ENCODE data around the gene OTUD7B. TPM values are rescaled to one million over a fixed set of nuclear protein-coding genes. Genes with fewer than 3 reads are reported as not detected.
A peak's percentile ranks its signal among the peaks of the same experiment; 100 is the strongest.
"Not testable (repeated sequence)": the region's sequence is repeated elsewhere in the genome, so short reads cannot be mapped to it uniquely, and the experiment has no call there.

Gene OTUD7B
- total RNA-seq (10 to 100 TPM; 26.4 to 28.3 TPM), polyA plus RNA-seq (1 to 10 TPM; 4.0 to 7.9 TPM)
- long read RNA-seq, donor 1: 0 reads
- long read RNA-seq, donor 2: 0 reads
- long read RNA-seq, donor 3, full-length matches to known transcripts: 3 of 3 reads
- long read RNA-seq, donor 3, partial matches to known transcripts: 0 of 3 reads
- long read RNA-seq, donor 3, other reads (novel, unspliced or antisense): 0 of 3 reads
- long read RNA-seq, donor 4, full-length matches to known transcripts: 1 of 1 reads
- long read RNA-seq, donor 4, partial matches to known transcripts: 0 of 1 reads
- long read RNA-seq, donor 4, other reads (novel, unspliced or antisense): 0 of 1 reads
- long read RNA-seq, donor 5: 0 reads

DNA sequence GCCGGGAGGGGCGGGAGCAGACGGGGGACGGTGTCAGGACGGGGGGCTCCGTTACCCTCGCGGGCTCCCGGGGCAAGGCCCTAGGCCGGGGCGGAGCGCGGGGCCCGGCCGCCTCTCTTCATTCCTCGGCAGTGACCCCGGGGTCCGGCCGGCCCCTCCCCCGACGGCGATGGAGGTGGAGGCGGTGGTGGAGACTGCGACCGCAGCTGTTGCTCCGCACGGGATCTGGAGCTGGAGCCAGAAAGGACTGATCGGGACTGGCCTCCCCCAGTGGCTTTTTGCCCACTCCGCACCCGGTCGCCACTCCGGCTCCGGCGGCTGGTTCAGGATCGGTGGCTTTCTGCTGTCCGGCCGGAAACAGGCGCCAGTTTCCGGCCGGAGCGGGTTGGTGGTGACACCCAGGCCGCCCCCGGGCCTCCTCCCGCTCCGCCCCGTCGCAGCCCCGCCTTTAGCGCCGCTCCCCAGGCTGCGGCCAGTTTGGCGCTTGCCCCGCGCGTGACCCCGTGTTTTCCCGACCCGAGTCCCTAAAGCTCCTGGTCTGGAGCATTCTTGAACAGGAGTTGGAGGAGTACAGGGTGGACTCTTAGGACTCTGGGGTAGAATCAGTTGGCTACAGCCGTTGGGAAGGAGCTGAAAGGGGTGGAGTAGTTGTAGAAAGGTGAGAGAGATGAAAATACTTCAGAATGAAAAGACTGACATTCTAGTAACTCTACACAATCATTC, at the start of gene OTUD7B:
Gene OTUD7B (minus strand): TSS at position 334 of the 723 bp plus-strand sequence. CDS start 33,216 bp downstream, outside the sequence.
- no peaks in the 10 kb centered on the region for H3K9me3 ChIP-seq (ENCODE audit: control insufficient read depth in 4 of 4, insufficient read depth in 3 of 4, low read length in 3 of 4)
- ATAC-seq (ENCODE audit: insufficient read depth, low FRiP score) (peak; percentile 95), DNase-seq (peak; percentile 92 to 95 (median 93))
- no peak for TF ChIP-seq CTCF (IDR thresholded peaks at IDR 0.05; ENCODE audit: control extremely low read depth, extremely low read depth)
- peak within 1 kb of the TSS; percentile 97 to 99 for H3K9ac ChIP-seq (ENCODE audit: insufficient read depth in 1 of 2, low read length in 2 of 2)
- H3K27ac ChIP-seq (ENCODE audit: low read depth in 1 of 2, low read length in 1 of 2): peak within 1 kb of the TSS; percentile 95 to 98
- 1% methylated on average over 47 to 59 of the region's 59 CpGs for WGBS, 2 donors
- H3K4me3 ChIP-seq: peak within 1 kb of the TSS; percentile 81
- H3K27me3 ChIP-seq (ENCODE audit: control insufficient read depth in 3 of 3, insufficient read depth in 3 of 3, low read length in 2 of 3): no peaks in the 10 kb centered on the region
- peaks cover 0 to 2% (median 0%) of the 10 kb centered on the region in 4 donors for H3K36me3 ChIP-seq (ENCODE audit: control insufficient read depth in 4 of 4, insufficient read depth in 4 of 4, low read length in 4 of 4)
- H3K4me1 ChIP-seq (ENCODE audit: control insufficient read depth in 5 of 5, insufficient read depth in 5 of 5, low read length in 5 of 5): peaks cover 0 to 19% (median 15%) of the 10 kb centered on the region in 5 donors

GRCh38 chr1:150060260-150060659, 49.7 kb upstream of the OTUD7B start:
- DNase-seq (no peak), ATAC-seq (ENCODE audit: insufficient read depth, low FRiP score) (no peak)
- 83 to 92% methylated on average over 4 of the region's 4 CpGs for WGBS, 2 donors
- H3K4me3 ChIP-seq: no peak overlapping the region
- H3K9ac ChIP-seq (ENCODE audit: insufficient read depth in 1 of 2, low read length in 2 of 2): no peak overlapping the region
- no peak for TF ChIP-seq CTCF (IDR thresholded peaks at IDR 0.05; ENCODE audit: control extremely low read depth, extremely low read depth)
- H3K4me1 ChIP-seq (ENCODE audit: control insufficient read depth in 5 of 5, insufficient read depth in 5 of 5, low read length in 5 of 5): peaks cover 0 to 9% (median under 1%) of the 10 kb centered on the region in 5 donors
- no peaks in the 10 kb centered on the region for H3K36me3 ChIP-seq (ENCODE audit: control insufficient read depth in 4 of 4, insufficient read depth in 4 of 4, low read length in 4 of 4)
- H3K27ac ChIP-seq (ENCODE audit: low read depth in 1 of 2, low read length in 1 of 2): no peak overlapping the region
- H3K27me3 ChIP-seq (ENCODE audit: control insufficient read depth in 3 of 3, insufficient read depth in 3 of 3, low read length in 2 of 3): no peaks in the 10 kb centered on the region
- no peaks in the 10 kb centered on the region for H3K9me3 ChIP-seq (ENCODE audit: control insufficient read depth in 4 of 4, insufficient read depth in 3 of 4, low read length in 3 of 4)

DNA sequence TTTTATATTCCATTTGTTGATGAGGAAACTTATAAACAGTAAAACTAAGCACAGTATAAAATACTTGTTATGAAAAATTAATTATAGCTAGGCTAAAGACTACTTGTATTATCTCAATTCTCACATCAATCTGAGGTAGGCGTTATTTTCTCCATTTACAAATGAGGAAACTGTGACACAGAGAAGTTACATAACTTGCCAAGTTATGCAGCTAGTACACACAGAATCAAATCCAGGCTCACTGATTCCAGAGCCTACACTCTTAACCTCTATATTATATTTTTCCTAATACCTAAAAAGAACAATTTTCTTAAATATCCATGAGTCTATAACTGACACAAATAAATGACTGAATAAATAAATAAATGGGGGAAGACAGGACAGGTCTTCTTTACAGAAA, 45.9 kb upstream of the OTUD7B start:
- peaks cover 0 to 6% (median 0%) of the 10 kb centered on the region in 5 donors for H3K4me1 ChIP-seq (ENCODE audit: control insufficient read depth in 5 of 5, insufficient read depth in 5 of 5, low read length in 5 of 5)
- no peaks in the 10 kb centered on the region for H3K9me3 ChIP-seq (ENCODE audit: control insufficient read depth in 4 of 4, insufficient read depth in 3 of 4, low read length in 3 of 4)
- H3K36me3 ChIP-seq (ENCODE audit: control insufficient read depth in 4 of 4, insufficient read depth in 4 of 4, low read length in 4 of 4): no peaks in the 10 kb centered on the region
- no peak for ATAC-seq (ENCODE audit: insufficient read depth, low FRiP score)
- no peak for TF ChIP-seq CTCF (IDR thresholded peaks at IDR 0.05; ENCODE audit: control extremely low read depth, extremely low read depth)
- WGBS, 2 donors: 41 to 52% methylated on average over 1 of the region's 1 CpG
- no peak overlapping the region for H3K27ac ChIP-seq (ENCODE audit: low read depth in 1 of 2, low read length in 1 of 2)
- no peak for DNase-seq
- no peak overlapping the region for H3K9ac ChIP-seq (ENCODE audit: insufficient read depth in 1 of 2, low read length in 2 of 2)
- no peaks in the 10 kb centered on the region for H3K27me3 ChIP-seq (ENCODE audit: control insufficient read depth in 3 of 3, insufficient read depth in 3 of 3, low read length in 2 of 3)
- H3K4me3 ChIP-seq: no peak overlapping the region

DNA sequence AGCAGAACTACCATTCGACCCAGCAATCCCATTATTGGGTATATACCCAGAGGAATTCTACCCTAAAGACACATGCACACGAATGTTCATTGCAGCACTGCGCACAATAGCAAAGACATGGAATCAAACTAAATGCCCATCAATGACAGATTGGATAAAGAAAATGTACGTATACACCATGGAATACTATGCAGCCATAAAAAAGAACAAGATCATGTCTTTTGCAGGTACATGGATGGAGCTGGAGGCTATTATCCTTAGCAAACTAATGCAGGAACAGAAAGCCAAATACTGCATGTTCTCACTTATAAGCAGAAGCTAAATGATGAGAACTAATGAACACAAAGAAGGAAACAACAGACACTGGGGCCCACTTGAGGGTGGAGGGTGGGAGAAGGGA, 45.0 kb upstream of the OTUD7B start:
- not testable (repeated sequence) for ATAC-seq (ENCODE audit: insufficient read depth, low FRiP score); H3K9ac ChIP-seq (ENCODE audit: insufficient read depth in 1 of 2, low read length in 2 of 2); H3K4me1 ChIP-seq (ENCODE audit: control insufficient read depth in 5 of 5, insufficient read depth in 5 of 5, low read length in 5 of 5); H3K4me3 ChIP-seq; H3K36me3 ChIP-seq (ENCODE audit: control insufficient read depth in 4 of 4, insufficient read depth in 4 of 4, low read length in 4 of 4); H3K9me3 ChIP-seq (ENCODE audit: control insufficient read depth in 4 of 4, insufficient read depth in 3 of 4, low read length in 3 of 4); H3K27ac ChIP-seq (ENCODE audit: low read depth in 1 of 2, low read length in 1 of 2); DNase-seq; H3K27me3 ChIP-seq (ENCODE audit: control insufficient read depth in 3 of 3, insufficient read depth in 3 of 3, low read length in 2 of 3)
- WGBS, 2 donors: 87 to 96% methylated on average over 4 of the region's 4 CpGs
